A673 (cell line): ENCODE data around the gene PNKD.

Experiments used
- EZH2 ChIP-seq: fragments of 200-600 bp; sonication (generic); IDR thresholded peaks from 2 replicates; pipeline ENCODE4 v1.6.1; 2017; ENCODE audit warnings: borderline replicate concordance, low read depth, mild to moderate bottlenecking, mixed read lengths, antibody characterized with exemption, low read length; ENCODE audit not compliant: poor library complexity, severe bottlenecking
- TF ChIP-seq, protein P1 (sequence below): fragments of 300-800, 200-600 bp; sonication (generic); conservative IDR thresholded peaks from 2 replicates; pipeline ENCODE4 v1.5.1; 2017; ENCODE audit warnings: low read depth, mild to moderate bottlenecking, antibody characterized with exemption, low read length, moderate library complexity, mixed read lengths

DNA sequence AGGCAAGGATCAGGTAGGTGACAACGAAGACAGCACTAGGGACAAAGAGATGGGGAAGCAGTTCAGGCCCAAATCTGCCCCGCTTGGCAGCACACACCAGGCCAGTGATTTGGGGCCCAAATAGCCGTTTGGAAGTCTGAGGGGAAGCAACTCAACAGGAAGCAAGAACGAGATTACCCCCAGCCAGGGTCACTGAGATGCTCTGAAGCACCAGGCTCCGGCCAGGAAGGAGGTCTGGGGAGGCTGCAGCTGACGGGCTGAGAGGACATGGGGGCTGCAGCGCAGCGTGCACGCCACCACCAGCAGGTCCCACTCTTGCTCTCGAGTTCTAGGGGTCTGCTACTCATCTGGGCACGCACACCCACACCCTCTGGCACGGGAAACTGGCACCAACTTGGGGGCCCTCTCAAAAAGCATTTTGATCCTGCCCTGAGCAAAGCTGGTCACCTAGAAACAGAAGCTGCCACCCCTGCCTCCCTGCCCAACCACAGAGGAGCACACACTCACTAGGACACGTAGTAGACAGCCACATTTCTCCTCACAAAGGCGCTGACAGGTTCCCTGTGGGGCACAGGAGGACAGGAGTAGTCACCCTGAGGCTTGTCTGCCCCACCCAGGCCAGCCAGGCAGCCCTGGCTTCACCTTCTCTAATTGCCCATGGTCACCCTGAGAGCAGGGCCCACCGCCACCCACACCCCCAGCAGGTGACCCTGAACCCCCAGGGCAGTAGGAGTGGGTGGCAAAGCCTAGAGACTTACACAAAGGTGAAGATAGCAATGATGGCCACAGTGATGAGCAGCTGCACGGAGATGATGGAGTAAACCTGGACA, 8.4 kb downstream of the PNKD start:
- TF ChIP-seq, protein P1, sequence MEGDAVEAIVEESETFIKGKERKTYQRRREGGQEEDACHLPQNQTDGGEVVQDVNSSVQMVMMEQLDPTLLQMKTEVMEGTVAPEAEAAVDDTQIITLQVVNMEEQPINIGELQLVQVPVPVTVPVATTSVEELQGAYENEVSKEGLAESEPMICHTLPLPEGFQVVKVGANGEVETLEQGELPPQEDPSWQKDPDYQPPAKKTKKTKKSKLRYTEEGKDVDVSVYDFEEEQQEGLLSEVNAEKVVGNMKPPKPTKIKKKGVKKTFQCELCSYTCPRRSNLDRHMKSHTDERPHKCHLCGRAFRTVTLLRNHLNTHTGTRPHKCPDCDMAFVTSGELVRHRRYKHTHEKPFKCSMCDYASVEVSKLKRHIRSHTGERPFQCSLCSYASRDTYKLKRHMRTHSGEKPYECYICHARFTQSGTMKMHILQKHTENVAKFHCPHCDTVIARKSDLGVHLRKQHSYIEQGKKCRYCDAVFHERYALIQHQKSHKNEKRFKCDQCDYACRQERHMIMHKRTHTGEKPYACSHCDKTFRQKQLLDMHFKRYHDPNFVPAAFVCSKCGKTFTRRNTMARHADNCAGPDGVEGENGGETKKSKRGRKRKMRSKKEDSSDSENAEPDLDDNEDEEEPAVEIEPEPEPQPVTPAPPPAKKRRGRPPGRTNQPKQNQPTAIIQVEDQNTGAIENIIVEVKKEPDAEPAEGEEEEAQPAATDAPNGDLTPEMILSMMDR, result no peak
- no peak for TF ChIP-seq EZH2
